HuH-7.5 (cell line): ENCODE results near the gene RPUSD4.

Experiments
- DNase-seq: peaks from one replicate; pipeline ENCODE4 v3.0.0; 2011; ENCODE audit warnings: low spot score

Gene RPUSD4

DNA sequence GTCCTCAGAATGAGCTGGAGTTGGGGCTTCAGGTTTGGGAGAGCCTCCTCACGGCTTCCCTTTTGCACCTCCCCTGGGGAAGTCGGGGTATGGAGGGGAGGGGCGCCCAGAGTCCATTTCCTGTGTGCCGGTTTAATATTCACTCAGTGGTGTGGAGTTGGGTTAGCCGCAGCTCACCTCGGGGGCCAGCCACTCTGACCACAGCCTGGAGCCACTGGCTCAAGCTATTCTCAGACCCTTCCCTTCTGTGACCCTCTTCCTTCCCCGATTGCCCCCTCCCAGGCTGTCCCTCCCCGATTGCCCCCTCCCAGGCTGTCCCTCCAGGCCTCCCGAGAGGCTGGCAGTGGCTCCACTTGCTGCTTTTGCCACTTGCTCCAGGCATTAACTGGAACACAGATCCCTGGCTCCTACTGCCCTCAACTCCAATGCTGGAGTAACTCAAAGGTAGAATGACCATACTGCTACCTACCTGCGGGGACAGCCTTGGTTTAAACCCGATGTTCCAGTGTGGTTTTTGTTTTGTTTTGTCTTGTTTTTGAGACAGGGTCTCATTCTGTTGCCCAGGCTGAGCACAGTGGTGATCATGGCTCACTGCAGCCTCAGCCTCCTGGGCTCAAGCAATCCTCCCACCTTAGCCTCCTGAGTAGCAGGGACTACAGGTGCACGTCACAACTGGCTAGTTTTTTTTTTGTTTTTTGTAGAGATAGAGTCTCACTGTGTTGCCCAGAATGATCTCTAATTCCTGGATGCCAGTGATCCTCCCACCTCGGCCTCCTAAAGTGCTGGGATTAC lies 29.3 kb downstream of the RPUSD4 start:
- no peak for DNase-seq

DNA sequence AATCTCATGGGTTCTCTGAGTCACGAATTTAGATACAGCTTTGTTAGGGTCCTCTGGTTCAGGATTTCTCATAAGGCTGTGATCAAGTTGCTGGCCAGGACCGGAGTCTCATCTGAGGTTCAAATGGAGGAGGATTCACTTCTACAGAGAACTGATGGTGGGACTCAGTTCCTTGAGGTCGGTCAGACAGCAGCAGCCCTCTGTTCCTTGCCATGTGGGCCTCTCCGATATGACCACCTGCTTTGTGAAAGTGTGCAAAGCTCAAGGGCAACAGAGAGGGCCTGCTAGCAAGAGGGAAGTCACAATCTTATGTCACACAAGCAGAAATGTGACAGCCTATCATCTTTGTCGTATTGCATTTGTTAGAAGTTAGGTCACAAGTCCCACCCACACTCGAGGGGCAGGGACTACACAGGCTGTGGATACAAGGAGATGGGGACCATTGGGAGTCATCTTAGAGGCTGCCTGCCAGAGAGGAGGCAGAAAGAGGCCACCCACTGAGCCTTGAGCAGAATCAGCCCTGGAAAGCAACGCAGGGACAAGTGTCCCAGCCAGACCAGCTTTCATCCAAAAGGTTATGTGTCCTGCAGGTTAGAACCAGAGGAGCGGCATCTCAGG lies 34.5 kb downstream of the RPUSD4 start:
- no peak for DNase-seq

GRCh38 chr11:126175393-126175792 lies 36.1 kb downstream of the RPUSD4 start:
- DNase-seq, result no peak

- no peak for DNase-seq
Observed at GRCh38 chr11:126174816-126175215, 36.6 kb downstream of the RPUSD4 start.

DNA sequence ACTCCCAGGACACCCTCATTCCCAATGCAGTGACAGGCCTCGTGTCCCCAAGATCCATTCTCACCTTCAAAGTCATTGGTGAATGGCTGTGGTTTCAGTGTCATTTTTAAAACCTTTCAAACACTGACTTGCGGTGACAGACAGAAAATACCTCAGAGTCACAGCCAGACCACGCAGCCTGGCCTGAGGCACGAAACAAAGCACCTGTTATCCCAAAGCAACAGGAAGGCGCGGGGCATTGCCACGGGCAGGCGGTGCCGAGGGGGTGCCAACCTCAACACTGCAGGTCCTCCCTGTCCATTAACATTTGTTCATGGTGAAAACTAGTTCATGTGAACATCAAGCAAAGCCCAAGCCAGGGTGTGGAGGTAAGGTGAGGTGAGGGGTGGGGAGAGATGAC lies 38.2 kb downstream of the RPUSD4 start:
- DNase-seq, result no peak

- DNase-seq, result no peak
Observed at GRCh38 chr11:126172596-126173038, 38.8 kb downstream of the RPUSD4 start.

- DNase-seq, result no peak
Observed at GRCh38 chr11:126169291-126169690, 42.2 kb downstream of the RPUSD4 start.

DNA sequence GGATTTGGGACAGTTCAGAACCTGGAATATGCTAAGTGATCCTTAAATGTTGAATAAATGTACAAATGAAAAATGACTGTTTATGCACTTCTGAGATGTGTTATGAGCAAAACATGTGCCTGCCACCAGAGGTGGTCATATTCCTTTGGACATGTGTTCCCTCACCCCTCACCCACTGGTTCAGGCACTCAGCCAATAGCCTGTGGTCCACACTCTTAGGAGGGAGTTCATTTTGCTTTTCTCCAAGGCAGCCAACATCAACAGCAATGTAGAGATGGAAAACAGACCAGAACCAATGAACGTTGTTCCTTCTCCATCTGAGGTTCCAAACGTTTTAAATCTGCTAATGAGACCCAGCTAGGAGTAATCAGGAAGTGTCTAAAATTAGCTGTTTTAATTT lies 44.0 kb downstream of the RPUSD4 start:
- no peak for DNase-seq

- DNase-seq, result no peak
Observed at GRCh38 chr11:126166413-126166812, 45.0 kb downstream of the RPUSD4 start.

- no peak for DNase-seq
Observed at GRCh38 chr11:126165757-126166156, 45.7 kb downstream of the RPUSD4 start.

DNA sequence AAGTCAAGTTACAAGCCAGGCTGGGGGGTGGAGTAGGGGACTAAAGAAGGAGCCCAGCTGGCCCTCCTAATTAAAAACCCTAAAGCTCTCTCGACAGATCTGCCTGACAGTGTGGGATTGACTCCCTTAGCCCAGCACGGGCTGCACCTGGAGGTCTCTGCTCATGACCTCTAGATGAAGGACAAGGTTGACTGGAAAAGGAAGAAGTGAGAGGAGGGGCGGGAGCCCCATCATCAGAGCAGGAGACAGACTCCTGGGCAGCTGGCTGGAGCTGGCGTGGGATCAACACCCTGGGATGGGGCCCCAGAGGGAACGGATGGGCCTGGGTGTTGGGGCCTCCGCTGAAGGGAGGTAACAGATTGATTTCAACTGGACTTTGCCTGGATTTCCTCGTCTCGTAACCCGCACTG lies 46.1 kb downstream of the RPUSD4 start:
- no peak for DNase-seq

DNA sequence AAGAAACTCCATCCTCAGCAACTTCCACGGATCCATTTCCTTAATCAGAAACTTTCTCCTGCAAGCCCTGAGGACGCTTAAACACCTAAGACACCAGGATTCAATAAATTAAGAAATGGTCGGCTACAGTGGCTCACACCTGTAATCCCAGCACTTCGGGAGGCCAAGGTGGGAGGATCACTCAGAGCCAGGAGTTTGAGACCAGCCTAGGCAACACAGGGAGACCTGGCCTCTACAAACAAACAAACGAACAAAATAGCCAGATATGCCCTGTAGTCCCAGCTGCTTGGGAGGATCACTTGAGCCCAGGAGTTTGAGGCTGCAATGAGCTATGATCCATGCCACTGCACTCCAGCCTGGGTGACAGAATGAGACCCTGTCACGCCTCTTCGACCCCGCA lies 46.7 kb downstream of the RPUSD4 start:
- DNase-seq, result no peak

DNA sequence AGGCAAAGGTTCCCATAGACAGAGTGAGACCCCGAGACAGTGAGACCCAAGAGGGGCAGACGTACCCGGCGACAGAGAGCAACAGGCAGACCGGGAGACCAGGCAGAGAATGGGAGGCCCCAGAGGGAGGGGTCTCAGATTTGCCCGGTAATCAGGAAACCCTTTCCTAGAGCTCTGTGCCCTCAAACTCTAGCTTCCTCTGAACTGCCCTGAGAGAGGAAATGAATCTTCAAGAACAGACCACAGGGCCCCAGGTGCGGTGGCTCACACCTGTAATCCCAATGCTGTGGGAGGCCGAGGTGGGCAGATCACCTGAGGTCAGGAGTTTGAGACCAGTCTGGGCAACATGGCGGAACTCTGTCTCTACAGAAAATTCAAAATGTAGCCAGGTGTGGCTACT lies 47.7 kb downstream of the RPUSD4 start:
- no peak for DNase-seq

- no peak for DNase-seq
Observed at GRCh38 chr11:126163074-126163700, 48.3 kb downstream of the RPUSD4 start.

GRCh38 chr11:126162306-126163030 lies 49.0 kb downstream of the RPUSD4 start:
- no peak for DNase-seq

- no peak for DNase-seq
Observed at GRCh38 chr11:126161023-126161391, 50.4 kb downstream of the RPUSD4 start.

DNA sequence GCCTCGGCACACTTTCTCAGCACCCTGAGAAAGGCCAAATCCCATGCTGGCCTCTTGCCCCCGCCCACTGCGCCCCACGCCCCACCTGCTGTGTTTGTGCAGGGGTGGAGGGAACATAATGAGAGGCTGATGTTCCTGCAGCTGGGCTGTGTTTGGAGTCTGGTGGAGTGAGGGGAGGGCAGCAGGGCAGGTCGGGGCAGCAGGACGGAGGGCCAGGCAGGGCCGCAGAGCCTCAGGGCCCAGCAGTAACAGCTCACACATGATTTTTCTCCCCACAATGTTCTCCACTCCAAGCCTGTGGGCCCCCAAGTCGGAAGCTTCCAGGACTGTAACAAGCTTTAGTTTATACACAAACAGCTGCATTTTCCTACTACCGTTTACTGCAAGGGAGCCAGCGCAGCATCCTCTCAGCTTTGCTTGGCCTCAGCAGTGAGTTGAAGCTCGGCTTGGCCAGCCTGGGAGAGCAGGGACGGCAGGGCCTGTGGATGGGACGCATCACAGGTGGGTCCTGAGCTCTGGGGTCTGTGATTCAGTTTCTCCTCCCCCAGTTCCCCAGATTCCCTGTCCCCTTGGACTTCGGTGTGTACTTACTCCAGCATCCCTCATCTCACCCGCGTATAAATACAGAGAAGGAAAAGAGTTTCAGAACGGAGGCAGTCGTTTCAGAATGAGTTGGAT lies 51.0 kb downstream of the RPUSD4 start:
- DNase-seq, result no peak

GRCh38 chr11:126159719-126160344 lies 51.6 kb downstream of the RPUSD4 start:
- no peak for DNase-seq

GRCh38 chr11:126158054-126158791 lies 53.2 kb downstream of the RPUSD4 start:
- DNase-seq, result peak; percentile 66

DNA sequence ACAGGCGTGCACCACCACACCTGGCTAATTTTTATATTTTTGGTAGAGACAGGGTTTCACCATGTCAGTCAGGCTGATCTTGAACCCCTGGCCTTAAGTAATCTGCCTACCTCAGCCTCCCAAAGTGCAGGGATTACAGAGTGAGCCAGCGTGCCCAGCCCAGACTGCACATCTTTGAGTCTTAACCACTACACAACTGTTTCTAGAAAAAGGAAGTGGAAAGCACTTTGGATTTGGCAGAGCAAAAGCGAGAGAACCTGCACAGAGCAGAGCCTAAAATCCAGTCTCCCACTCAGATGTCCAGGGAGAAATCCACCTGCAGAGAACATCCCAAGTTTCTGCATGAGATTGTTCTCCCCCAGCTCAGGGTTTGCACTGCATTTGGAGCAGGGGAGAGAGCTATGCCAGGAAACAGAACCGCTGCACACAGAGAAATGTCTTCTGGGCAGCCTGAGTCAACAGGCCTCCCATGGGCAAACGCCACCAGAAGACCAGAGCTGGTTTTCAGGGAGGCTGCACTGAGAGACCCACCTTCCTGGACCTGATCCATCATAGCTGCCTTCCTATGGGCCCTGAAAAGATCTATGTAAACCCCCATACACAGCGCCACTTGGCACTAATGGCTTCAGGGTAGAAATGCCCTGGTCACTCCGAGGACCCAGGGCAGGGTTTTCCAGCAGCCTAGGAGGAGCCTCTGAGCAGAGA lies 54.0 kb downstream of the RPUSD4 start:
- DNase-seq, result no peak
